COLO668 (cell line): Measurements from ENCODE around the gene HMGCS2.
A peak's percentile ranks its signal among the peaks of the same experiment; 100 is the strongest.

Experiments used
- DNase-seq: peaks from one replicate; lab custom pipeline; 2025; ENCODE audit not compliant: unreplicated experiment; lab: John Stamatoyannopoulos, UW

Gene HMGCS2

DNA sequence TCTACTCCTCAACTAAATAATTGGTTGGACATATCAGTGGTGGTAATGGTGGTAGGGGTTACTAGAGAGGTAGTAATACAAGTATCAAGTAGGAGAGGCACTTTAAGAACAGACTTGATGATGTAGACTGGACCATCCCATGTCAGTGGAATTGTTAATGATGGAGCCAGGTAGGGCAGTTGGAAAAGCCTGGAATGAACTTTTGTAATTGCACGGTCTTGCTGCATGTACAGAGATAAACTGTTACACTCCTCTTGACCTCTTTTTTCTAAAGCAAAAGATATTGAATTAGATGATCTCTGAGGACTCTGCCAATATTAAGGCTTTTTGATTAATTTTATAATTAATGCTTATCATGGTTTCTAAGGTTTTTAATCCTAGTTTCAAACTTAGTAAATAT is 5.8 kb downstream of the HMGCS2 start:
- no peak for DNase-seq

DNA sequence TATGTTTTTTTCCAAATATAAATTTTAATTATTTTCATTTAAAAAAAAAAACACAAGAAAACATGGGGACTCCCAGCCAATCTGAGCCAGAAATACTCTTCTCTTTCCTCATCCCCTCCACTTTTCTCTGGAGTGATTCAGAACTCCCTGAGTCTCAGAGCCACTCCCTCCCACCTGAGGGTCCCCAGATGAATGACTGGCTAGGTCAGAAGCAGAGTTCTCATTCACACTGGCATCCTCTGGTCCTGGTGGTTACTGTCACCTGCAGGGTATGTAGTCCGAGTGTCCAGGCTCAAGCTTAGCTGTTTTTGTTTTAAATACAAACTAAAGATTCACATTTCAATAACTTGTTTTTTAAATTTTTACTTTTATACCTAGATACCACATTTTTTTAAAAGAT is 6.3 kb downstream of the HMGCS2 start:
- no peak for DNase-seq

DNA sequence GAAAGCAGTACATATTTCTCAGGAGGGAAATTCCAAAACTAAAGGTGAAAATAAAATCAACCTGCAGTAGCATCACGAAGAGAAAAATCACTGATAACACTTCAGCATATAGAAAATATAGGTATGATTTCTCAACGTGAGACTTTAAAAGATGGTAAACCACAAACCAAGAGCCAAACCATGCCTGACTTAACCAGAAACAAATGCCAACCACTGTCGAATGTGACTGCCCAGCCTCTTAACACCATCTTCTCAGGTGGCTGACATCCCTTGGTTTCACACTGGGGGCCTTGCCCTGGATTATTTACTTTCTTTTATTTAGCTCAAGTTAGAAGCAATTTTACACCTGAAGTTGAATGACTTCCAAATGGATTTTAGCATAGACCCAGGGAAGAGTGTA is 10.1 kb downstream of the HMGCS2 start:
- DNase-seq: no peak

DNA sequence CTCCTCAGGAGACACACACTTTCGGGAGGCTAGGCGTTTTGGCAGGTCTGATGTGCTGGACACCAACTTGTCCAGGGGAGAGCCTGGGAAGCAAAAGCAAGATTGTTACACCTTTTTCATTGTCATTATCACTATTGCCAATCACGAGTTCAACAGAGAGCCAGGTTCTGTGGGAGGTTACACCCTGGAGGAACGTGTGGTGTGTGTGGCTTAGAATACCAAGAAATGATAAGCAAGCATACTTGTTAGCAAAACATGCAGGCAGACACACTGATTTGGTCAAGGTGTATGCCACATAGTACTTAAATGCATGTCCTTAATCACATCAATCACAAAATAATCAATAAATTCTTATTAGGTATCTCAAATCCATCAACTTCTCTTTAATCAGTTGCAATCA is 16.1 kb downstream of the HMGCS2 start:
- DNase-seq: no peak

DNA sequence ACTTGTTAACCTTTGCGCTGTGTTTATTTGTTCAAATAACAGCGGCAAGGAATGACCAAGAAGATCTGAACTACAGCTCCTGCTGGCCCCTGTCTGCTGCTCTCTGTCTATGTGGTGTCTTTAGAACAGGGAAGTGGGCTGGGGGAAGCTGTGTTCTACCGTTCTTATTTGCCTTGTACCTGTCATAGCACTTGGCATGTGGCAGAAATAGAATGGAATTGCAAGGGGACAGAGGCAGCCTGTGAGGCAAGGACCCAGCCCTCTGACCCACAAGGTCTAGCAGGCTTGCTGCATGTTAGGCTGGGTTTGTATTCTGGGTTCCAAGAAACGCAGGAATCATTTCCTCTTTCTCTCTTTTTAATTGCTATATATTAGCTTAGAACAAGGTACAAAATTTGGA is 20.7 kb downstream of the HMGCS2 start:
- no peak for DNase-seq

DNA sequence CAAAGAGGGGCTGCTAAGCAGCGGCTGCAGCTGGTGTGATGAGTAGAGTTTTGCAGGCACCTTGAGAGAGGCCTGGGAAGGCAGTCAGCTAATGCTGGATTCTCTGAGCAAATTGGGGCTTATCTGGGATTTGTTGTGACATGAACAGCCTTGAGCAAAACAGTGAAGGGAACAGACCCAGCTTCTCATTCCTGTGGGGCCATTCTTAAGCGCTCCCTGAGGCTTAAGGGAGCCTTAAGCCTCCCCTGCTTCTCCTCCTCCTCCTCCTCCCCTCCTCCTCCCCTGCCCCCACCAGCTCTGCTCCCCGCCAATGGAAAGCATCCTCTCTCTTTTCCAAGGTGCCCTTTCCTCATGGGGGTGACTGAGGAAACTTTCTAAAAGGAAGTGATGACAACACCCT is 21.3 kb downstream of the HMGCS2 start:
- DNase-seq: no peak

DNA sequence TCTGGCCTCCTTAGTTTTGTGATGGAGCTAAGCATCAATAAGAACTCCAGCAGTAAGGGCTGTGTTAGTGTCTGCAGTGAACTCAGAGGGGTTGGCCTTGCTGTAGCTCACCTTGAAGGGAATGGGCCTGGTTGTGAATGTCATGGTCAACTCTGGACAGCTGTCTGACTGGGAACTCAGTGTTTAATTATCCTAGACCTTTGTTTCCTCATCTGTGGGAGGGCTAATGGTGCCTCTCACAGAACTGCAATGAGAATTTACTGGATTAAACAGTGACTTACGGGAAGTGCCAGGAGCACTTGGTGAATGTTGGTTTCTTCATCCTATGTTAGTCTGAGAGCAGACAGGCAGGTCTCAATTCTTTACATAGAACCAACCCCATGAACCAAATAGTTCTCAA is 23.7 kb downstream of the HMGCS2 start:
- no peak for DNase-seq

DNA sequence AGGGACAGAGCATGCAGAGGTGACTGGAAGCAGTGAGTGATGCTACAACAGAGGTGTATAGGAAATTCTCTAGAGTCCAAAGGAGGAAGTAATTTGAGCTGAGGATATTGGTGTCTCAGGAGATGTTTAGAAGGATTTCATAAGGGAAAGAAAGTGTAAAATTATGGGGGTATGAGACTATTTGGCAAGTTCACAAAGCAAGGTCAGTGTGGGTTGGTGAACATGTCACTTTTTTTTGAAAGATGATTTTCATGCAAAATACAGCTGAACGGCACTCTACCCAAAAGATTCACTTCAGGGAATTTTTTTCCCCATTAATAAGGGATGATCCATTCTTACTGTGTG is 24.1 kb downstream of the HMGCS2 start:
- DNase-seq: no peak

DNA sequence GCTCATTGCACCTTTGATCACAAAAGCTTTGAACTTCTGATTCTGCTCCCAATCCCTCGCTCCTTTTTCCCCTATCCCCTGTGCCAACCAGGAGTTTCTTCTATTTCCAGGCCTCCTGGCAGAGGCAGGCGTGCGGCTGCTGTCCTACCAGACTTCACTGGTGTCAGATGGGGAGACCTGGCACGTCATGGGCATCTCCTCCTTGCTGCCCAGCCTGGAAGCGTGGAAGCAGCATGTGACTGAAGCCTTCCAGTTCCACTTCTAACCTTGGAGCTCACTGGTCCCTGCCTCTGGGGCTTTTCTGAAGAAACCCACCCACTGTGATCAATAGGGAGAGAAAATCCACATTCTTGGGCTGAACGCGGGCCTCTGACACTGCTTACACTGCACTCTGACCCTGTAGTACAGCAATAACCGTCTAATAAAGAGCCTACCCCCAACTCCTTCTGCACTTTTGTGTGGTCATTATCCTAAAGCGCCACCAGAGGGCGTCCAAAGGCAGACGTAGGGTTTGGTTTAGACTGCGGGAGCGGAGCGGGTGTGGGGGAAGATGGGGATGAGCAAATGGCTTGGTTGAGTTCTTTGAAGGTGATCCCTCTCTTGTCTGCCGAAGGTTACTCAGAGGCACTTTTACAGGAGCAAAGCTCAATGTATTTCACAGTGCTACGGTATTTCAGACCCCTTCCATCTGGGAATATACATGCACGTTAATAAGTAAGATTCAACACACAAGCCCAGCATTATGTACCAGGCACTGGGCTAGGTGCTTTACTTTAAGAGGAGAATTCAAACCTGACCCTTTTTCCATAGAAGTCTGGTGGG is 24.7 kb downstream of the HMGCS2 start:
- peak; percentile 84 for DNase-seq

DNA sequence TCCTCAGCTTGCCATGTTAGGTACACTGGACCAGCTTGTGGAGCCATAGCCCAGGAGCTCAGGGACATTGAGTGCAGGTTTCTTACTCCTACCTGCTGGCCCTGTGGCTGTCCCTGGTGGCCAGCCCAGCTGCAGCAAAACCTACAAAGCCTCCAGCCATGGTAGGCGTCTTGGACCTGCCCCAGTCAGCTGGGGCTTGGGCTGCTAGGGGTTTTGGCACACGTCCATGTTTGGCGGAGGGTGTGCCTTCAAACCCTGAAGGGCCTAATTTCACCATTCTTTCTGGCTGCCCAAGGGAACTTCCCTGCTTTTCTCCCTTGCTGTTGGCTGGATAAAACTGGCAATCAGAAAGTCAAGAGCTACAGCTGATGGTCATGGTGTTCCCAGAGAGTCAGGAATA is 25.4 kb downstream of the HMGCS2 start:
- no peak for DNase-seq

DNA sequence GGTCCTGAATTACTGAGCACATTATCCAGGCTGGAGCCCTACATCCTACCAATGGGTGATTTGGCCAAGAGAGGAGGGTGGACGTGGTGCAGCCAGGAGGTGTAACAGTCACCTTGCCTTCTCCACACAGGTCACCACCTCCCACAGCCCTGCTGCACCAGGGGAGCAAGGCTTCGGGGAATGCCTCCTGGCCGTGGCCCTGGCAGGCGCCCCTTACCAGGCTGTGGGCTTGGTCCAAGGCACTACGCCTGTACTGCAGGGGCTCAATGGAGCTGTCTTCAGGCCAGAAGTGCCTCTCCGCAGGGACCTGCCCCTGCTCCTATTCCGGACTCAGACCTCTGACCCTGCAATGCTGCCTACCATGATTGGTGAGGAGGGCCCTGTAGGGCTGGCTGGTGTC is 26.0 kb downstream of the HMGCS2 start:
- no peak for DNase-seq

DNA sequence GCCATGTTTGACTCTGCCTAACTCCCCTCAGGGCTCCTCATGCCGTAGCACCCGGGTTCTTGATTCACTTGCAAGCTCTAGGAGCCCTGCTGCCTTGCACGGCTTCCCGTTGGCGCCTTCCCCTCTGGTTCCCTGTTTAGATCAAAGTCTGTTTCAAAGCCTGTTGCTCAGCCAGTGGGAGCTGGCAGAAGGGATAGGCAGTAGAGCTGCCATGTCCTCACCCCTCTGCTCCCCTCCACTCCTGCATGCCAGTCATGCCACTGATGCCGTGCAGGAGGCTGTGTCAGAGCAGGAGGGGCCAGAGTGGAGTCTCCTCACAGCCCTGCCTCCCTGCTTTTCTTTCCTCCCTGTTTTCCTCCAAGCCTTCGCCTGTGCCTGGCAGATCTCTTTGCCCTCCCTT is 26.5 kb downstream of the HMGCS2 start:
- DNase-seq: no peak

DNA sequence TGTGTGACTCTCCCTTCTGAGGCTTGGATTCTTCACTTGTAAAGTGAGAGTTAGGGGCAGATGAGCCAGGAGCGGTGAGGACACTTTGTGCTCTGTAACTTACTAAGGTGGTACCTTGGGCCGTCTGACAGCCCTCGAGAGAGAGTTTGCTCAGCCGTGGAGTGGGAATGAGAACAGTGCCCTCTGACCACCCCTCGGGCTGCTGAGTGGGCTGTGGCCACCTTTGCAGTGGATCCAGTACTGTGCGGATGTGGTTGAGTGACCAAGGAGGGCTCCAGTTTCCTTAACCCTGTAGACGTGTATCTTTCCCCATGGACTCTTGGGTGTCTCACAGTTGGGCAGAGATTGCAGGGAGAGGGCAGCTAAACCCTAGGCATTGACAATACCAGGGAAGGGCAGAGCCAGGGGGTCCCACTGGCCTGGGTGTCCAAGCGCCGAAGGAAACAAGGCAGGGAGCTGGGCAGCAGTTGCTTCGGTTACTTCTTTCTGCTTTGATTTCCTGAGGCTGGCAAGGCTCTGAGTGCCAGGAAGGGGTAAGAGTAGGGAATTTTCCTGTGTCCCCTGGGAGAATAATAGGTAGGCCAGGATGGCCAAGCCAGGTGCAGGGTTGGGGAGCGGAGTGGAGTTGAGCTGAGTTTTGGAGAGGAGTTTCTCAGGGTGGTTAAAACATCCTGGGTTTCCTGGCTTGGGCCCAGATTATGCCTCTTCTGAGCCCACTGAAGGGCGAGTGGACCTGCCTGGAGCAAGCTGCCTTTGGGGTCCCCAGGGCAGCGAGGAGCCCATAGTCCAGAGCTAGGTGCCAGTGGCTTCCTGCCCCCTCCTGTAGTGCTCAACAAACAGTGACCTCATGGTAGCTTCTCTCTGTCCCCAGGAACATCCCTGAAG is 27.6 kb downstream of the HMGCS2 start:
- no peak for DNase-seq

DNA sequence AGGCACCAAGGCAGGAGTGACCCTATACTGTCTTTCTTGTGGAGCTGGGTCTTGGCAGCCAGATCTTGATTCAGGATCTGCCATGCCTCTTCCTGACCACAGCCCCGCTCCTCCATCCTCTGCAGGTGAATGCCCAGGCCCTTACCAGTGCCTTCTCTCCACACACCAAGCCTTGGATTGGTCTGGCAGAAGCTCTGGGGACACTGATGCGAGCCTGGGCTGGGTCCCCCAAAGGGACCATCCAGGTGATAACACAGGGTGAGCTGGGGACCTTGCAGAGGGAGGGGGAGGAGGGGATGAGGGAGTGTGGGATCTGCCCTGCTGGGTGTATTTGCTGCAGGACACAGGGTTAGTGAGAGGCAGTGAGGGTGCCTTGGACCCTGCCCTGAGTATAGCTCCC is 28.4 kb downstream of the HMGCS2 start:
- no peak for DNase-seq

DNA sequence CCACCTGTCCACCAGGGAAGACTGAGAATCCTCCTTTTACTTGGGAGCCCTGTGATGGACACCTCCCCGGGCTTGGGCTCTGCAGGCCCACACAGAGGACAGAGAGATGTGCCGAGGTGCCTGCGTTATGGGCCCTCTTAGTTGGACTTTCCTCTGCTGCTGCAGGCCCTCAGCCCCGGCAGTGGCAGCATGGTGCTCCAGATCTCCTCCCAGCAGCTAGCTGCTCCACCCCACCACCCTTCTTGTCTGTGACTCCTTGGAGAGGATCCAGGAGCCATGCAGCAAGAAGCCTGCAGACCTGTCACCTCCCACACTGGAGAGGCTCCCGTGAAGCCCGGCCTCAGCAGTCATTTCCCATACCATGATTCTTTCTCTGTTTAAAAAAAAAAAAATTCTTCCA is 29.6 kb downstream of the HMGCS2 start:
- DNase-seq: no peak

DNA sequence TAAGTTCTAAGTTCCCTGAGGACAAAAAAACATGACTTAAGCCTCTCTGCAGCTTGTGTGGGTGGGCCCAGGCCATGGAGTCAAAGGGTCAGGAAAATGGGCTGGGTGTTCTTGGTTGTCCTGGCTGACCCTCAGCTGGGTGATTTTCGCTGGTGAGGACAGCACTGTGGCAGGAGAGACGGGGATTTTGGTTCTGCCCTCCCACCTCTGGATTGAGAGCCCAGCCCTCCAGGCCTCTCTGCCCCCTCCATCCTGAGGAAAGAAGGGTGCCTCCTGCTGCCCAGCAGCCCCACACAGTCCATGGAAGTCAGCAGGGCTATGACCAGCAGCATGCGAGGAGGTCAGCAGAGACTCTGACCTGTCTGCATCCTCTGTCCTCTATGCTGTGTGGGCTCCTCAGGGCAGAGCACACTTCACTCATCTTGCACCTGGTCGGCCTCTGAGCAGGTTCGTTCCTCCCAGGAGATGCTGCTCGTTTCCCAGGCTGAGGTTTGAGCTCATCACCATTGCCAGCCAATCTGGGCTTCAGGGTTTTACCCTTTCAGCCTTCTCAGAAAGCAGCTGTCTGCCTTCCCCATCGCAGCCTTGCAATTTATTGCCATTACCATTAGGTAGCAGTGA is 30.5 kb downstream of the HMGCS2 start:
- no peak for DNase-seq

DNA sequence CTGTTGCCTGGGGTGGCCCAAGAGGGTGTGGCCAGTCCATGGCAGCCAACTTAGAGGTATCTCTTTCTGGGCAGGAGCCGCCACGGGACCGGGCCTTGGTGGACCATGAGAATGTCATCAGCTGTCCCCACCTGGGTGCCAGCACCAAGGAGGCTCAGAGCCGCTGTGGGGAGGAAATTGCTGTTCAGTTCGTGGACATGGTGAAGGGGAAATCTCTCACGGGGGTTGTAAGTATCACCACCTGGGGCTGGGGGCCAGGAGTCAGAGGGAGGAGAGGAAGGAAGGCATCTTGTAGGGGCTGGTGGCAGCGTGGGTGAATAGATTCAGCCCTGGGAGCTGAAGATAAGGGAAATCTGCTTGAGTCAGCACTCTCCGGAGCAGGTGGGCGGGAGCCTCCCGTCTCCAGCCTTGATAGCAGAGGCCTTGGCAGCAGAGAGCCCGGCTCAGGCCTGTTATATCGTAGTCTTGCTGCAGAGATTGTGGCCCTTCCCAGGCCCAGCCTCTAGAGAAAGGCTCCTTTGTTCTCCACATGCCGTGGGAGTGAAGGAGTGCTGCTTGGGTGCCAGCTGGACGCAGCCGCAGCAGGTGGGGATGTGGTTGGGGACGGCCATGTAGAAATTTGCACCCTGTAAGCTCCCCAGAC is 31.5 kb downstream of the HMGCS2 start:
- no peak for DNase-seq

DNA sequence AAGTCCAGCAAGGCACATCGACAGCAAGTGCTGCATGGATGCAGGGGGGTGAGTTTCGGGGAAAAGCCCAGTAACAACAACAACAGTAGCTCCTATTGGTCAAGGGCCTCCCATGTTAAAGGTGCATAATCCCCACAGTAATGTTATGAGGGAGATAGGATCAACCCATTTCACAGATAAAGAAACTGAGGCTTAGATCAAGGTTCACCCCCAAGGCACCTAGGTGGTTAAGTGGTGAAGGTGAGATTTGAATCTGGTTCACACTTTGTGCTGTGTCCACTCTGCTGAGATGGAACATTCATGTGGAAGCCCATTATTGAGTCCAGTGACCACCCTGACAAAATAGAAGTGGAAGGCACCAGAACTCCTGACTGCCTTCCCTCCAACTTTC is 32.1 kb downstream of the HMGCS2 start:
- DNase-seq: no peak

DNA sequence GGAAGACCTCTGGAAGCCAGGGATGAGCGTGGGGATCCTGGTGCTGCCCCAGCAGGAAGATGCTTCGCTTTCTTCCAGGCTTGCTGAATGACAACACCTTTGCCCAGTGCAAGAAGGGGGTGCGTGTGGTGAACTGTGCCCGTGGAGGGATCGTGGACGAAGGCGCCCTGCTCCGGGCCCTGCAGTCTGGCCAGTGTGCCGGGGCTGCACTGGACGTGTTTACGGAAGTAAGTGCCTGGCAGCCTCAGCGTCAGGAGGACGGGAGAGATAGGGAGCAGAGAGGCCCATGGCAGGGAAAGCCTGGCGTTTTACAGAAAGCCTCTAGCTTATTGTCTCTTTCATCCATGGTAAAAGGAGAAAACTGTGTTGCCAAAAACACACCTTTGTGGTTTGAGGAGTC is 33.5 kb downstream of the HMGCS2 start:
- no peak for DNase-seq

DNA sequence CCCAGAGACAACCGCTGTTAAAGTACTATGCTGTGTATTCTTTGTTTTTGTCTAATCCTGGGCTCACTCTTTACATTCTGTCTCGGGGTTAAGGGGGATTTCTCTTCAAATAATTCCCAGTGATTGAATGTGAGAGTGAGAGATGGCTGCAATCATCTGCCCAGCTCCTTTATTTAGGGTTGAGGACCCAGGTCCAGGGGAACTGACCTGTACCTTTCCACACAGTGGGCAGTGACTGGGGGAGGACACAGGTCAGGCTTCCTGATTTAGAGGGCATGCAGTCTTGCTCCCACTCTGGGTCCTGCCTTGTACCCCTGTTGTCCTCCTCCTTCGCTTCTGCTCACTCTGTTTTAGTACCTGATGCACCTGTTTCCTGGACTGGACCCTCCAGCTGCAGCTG is 35.0 kb downstream of the HMGCS2 start:
- DNase-seq: no peak

DNA sequence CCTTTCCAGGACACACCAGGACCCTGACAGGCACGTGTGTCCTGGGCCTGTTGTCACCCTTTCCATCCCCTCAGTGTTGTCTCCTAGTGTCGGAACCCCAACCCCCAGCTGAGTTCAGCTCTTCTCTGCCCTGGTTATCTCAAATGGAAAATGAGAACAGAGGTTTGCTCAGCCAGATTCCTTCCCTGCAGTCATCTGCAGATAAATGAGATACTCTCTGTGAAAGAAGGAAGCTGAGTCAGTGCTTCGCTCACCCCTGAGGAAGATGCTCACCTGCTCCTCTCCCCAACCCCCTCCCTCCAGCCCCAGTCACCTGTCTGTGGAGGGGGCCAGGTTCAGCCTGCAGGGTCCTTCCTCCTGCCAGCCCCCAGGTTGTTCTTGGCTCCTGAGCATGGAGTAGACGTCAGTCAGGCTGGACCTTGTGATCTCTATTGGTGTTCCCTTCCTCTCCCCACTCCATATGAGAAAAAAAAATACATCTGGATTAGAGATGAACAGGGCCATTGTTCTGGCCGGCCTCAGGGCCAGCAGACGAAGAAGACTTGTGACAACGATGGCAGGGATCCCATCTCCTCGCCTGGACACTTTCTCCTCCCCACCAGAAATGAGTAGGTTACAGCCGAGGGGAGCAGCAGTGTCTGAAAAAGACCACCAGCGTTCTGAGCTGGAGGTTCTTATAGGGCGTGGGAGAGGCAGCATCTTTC is 36.1 kb downstream of the HMGCS2 start:
- no peak for DNase-seq
